ENCODE data around the gene LTN1.
"Not testable (repeated sequence)": the region's sequence is repeated elsewhere in the genome, so short reads cannot be mapped to it uniquely, and the experiment has no call there.

Gene LTN1

GRCh38 chr21:28932717-28933116, 60.0 kb downstream of the LTN1 start:
- no peaks in the 10 kb centered on the region for H3K27me3 ChIP-seq (ENCODE audit: insufficient read depth, low read length, poor library complexity, severe bottlenecking)

DNA sequence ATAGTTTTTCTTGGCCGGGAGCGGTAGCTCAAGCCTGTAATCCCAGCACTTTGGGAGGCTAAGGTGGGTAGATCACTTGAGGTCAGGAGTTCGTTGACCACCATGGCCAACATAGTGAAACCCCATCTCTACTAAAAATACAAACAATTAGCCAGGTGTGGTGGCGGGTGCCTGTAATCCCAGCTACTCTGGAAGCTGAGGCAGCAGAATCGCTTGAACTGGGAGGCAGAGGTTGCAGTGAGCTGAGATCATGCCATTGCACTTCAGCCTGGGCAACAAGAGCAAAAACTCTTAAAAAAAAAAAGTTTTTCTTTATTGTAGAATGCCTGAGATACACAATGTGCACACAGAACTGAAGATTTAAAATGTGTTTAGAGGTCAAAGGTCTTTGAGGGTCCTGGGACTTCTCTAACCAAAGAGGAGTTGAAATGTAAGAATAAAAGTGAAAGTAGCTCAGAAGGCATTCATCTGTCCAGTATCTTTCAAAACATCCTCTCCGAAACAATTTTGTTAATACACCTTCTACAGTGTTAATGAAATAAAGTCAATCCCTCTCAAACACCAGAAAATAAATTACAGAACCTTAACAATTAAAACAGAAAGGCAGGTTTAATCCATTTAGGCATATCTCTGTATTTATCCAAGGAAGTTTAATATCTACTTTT, 60.8 kb downstream of the LTN1 start:
- H3K27me3 ChIP-seq (ENCODE audit: insufficient read depth, low read length, poor library complexity, severe bottlenecking); H3K4me2 ChIP-seq (ENCODE audit: low read depth, low read length, poor library complexity, severe bottlenecking); H3K4me3 ChIP-seq (ENCODE audit: low read length, poor library complexity, severe bottlenecking); H3K9me2 ChIP-seq (replicated peaks; ENCODE audit: low read depth, low read length); H3K9me3 ChIP-seq (ENCODE audit: insufficient read depth, low read depth, low read length); H3K4me1 ChIP-seq (ENCODE audit: insufficient read depth, low read length, poor library complexity, severe bottlenecking); H4K20me1 ChIP-seq (ENCODE audit: insufficient read depth, low read length, poor library complexity, severe bottlenecking); H3K79me2 ChIP-seq (ENCODE audit: insufficient read depth, low read length); H2AFZ ChIP-seq (ENCODE audit: low read length); H3F3A ChIP-seq (ENCODE audit: low read depth); H3K9ac ChIP-seq (ENCODE audit: low read depth, low read length, poor library complexity, severe bottlenecking): not testable (repeated sequence)
- H3K36me3 ChIP-seq (ENCODE audit: insufficient read depth, low read length): peaks cover 30% of the 10 kb centered on the region; the same call in 1 of the 2 replicates

More at GRCh38 chr21:28932717-28933116, 60.0 kb downstream of the LTN1 start:
- Histone ChIP-seq H3K9me2 (replicated peaks; ENCODE audit: low read depth, low read length) (no peaks in the 10 kb centered on the region), H3K4me1 (ENCODE audit: insufficient read depth, low read length, poor library complexity, severe bottlenecking) (no peaks in the 10 kb centered on the region), H2AFZ (ENCODE audit: low read length) (no peak overlapping the region), H3K9ac (ENCODE audit: low read depth, low read length, poor library complexity, severe bottlenecking) (no peak overlapping the region), H3F3A (ENCODE audit: low read depth) (no peaks in the 10 kb centered on the region), H3K9me3 (ENCODE audit: insufficient read depth, low read depth, low read length) (no peaks in the 10 kb centered on the region), H3K4me2 (ENCODE audit: low read depth, low read length, poor library complexity, severe bottlenecking) (no peak overlapping the region), H3K36me3 (ENCODE audit: insufficient read depth, low read length) (peaks cover 30% of the 10 kb centered on the region; the same call in 1 of the 2 replicates), H4K20me1 (ENCODE audit: insufficient read depth, low read length, poor library complexity, severe bottlenecking) (no peaks in the 10 kb centered on the region), H3K4me3 (ENCODE audit: low read length, poor library complexity, severe bottlenecking) (no peak overlapping the region), H3K79me2 (ENCODE audit: insufficient read depth, low read length) (no peaks in the 10 kb centered on the region)
- TF ChIP-seq EZH2phosphoT487 (IDR thresholded peaks at IDR 0.05; ENCODE audit: borderline replicate concordance): no peak
- TF ChIP-seq CTCF (conservative IDR thresholded peaks at IDR 0.05; ENCODE audit: low read length): no peak

DNA sequence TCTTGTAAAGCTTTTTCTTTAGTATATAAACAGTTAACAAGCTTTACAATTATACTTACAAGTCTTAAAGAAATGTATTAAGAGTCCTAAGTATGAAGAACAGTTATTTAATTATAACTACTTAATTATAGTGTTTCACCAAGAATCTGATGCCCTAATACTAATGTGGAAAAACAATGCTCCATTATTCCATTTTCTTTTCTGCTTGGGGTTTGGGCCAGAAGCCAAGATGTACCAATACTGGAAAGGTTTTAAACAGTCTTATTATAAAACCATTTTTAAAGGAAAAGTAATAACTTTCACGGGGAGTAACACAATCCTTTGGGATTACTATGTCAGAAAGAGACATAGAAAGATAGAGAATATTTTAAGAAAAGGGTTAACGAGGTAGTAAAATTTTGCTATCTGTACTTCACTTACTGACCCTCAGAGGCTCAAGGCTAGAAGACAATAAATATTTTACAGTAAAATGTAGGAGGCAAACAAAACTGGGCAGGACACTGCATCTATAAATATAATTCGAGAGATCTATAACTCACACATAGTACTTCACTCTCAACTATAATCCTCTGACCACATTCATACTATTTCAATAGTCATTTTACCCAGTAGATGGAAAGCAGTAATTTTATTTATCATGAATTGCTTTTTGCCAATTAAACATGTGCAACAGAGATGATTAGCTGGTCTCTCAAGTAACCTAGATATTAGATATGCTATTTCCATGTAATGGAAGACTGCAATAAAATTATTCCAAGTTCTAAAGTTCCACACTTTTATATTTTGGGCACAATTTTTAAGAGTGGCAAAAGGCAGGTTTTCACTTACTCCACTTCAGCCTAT, 63.9 kb downstream of the LTN1 start:
- peaks cover 8% of the 10 kb centered on the region; the same call in 1 of the 2 replicates for H3K36me3 ChIP-seq (ENCODE audit: insufficient read depth, low read length)
- H3K4me3 ChIP-seq (ENCODE audit: low read length, poor library complexity, severe bottlenecking): no peak overlapping the region
- TF ChIP-seq EZH2phosphoT487 (IDR thresholded peaks at IDR 0.05; ENCODE audit: borderline replicate concordance) (no peak), CTCF (conservative IDR thresholded peaks at IDR 0.05; ENCODE audit: low read length) (no peak)
- H3K4me2 ChIP-seq (ENCODE audit: low read depth, low read length, poor library complexity, severe bottlenecking): no peak overlapping the region
- no peak overlapping the region for H3K9ac ChIP-seq (ENCODE audit: low read depth, low read length, poor library complexity, severe bottlenecking)
- no peaks in the 10 kb centered on the region for H3K79me2 ChIP-seq (ENCODE audit: insufficient read depth, low read length)
- no peaks in the 10 kb centered on the region for H3F3A ChIP-seq (ENCODE audit: low read depth)
- no peak overlapping the region for H2AFZ ChIP-seq (ENCODE audit: low read length)
- H3K9me2 ChIP-seq (replicated peaks; ENCODE audit: low read depth, low read length): no peaks in the 10 kb centered on the region
- H3K9me3 ChIP-seq (ENCODE audit: insufficient read depth, low read depth, low read length): no peaks in the 10 kb centered on the region
- H4K20me1 ChIP-seq (ENCODE audit: insufficient read depth, low read length, poor library complexity, severe bottlenecking): no peaks in the 10 kb centered on the region
- H3K4me1 ChIP-seq (ENCODE audit: insufficient read depth, low read length, poor library complexity, severe bottlenecking): no peaks in the 10 kb centered on the region
- no peaks in the 10 kb centered on the region for H3K27me3 ChIP-seq (ENCODE audit: insufficient read depth, low read length, poor library complexity, severe bottlenecking)

Data from Loucy (cell line).